H9 (cell line): ENCODE data around the gene MAML1. TPM values are rescaled to one million over a fixed set of nuclear protein-coding genes. Genes with fewer than 3 reads are reported as not detected.

Source experiments
- DNase-seq: peaks from one replicate; pipeline ENCODE4 v3.0.0-alpha.2; 2017
- H2AFZ ChIP-seq: one replicate; pipeline ENCODE4 v1.6.1; 2013; ENCODE audit warnings: mild to moderate bottlenecking, low read length, control low read depth, moderate library complexity
- H2AK5ac ChIP-seq: 2 replicates; pipeline ENCODE4 v1.6.1; 2013; ENCODE audit warnings: low read length, control low read depth, mixed read lengths; ENCODE audit not compliant: insufficient read length
- H2BK120ac ChIP-seq: one replicate; pipeline ENCODE4 v1.6.1; 2013; ENCODE audit warnings: low read depth, mild to moderate bottlenecking, low read length, control low read depth, inconsistent platforms; ENCODE audit not compliant: poor library complexity, severe bottlenecking
- H2BK12ac ChIP-seq: 2 replicates; pipeline ENCODE4 v1.6.1; 2013; ENCODE audit warnings: low read length, control low read depth, mixed read lengths, low read depth; ENCODE audit not compliant: insufficient read length
- H2BK15ac ChIP-seq: 2 replicates; pipeline ENCODE4 v1.6.1; 2013; ENCODE audit warnings: low read depth, low read length, control low read depth
- H2BK20ac ChIP-seq: one replicate; pipeline ENCODE4 v1.6.1; 2013; ENCODE audit warnings: low read depth, mild to moderate bottlenecking, low read length, control low read depth, inconsistent platforms; ENCODE audit not compliant: poor library complexity, severe bottlenecking
- H2BK5ac ChIP-seq: 2 replicates; pipeline ENCODE4 v1.6.1; 2013; ENCODE audit warnings: low read length, control low read depth, mixed read lengths; ENCODE audit not compliant: insufficient read length
- H3K14ac ChIP-seq: 2 replicates; pipeline ENCODE4 v1.6.1; 2013; ENCODE audit warnings: low read length, control low read depth; ENCODE audit not compliant: insufficient read depth
- H3K18ac ChIP-seq: 2 replicates; pipeline ENCODE4 v1.6.1; 2013; ENCODE audit warnings: low read depth, mild to moderate bottlenecking, mixed read lengths, low read length, control low read depth; ENCODE audit not compliant: insufficient read length
- H3K23ac ChIP-seq: 2 replicates; pipeline ENCODE4 v1.6.1; 2013; ENCODE audit warnings: low read length, control low read depth, mixed read lengths, low read depth; ENCODE audit not compliant: insufficient read length
- H3K23me2 ChIP-seq: 2 replicates; pipeline ENCODE4 v1.6.1; 2013; ENCODE audit warnings: low read depth, mild to moderate bottlenecking, mixed read lengths, low read length, control low read depth; ENCODE audit not compliant: insufficient read length, poor library complexity, severe bottlenecking
- H3K27ac ChIP-seq: 2 replicates; pipeline ENCODE4 v1.5.1; 2013; ENCODE audit warnings: low read length, control low read depth, mixed read lengths, low read depth; ENCODE audit not compliant: insufficient read length
- H3K27me3 ChIP-seq: 2 replicates; pipeline ENCODE4 v1.6.1; 2013; ENCODE audit warnings: low read length, control low read depth, inconsistent platforms; ENCODE audit not compliant: insufficient read depth
- H3K4ac ChIP-seq: 2 replicates; pipeline ENCODE4 v1.6.1; 2013; ENCODE audit warnings: low read depth, mild to moderate bottlenecking, control low read depth, inconsistent platforms, low read length, moderate library complexity
- H3K4me1 ChIP-seq: 2 replicates; pipeline ENCODE4 v1.6.1; 2013; ENCODE audit warnings: low read length, control low read depth, inconsistent platforms; ENCODE audit not compliant: insufficient read depth
- H3K4me2 ChIP-seq: 2 replicates; pipeline ENCODE4 v1.6.1; 2013; ENCODE audit warnings: low read length, control low read depth, mixed read lengths; ENCODE audit not compliant: insufficient read length, insufficient read depth
- H3K56ac ChIP-seq: 2 replicates; pipeline ENCODE4 v1.6.1; 2013; ENCODE audit warnings: low read depth, mild to moderate bottlenecking, mixed read lengths, low read length, control low read depth; ENCODE audit not compliant: insufficient read length
- H3K79me1 ChIP-seq: 2 replicates; pipeline ENCODE4 v1.6.1; 2013; ENCODE audit warnings: low read depth, mild to moderate bottlenecking, moderate library complexity, low read length, control low read depth, inconsistent platforms; ENCODE audit not compliant: insufficient read depth, poor library complexity, severe bottlenecking
- H3K79me2 ChIP-seq: 2 replicates; pipeline ENCODE4 v1.6.1; 2013; ENCODE audit warnings: low read length, control low read depth, inconsistent platforms; ENCODE audit not compliant: insufficient read depth
- H3K9ac ChIP-seq: 2 replicates; pipeline ENCODE4 v1.6.1; 2013; ENCODE audit warnings: low read length, control low read depth, mixed read lengths; ENCODE audit not compliant: insufficient read length; ENCODE audit errors: extremely low read depth
- H3K9me3 ChIP-seq: one replicate; pipeline ENCODE4 v1.6.1; 2013; ENCODE audit warnings: low read depth, low read length, inconsistent platforms; ENCODE audit not compliant: control insufficient read depth
- H3T11ph ChIP-seq: one replicate; pipeline ENCODE4 v1.6.1; 2013; ENCODE audit warnings: mild to moderate bottlenecking, low read length, control low read depth, inconsistent platforms
- H4K20me1 ChIP-seq: one replicate; pipeline ENCODE4 v1.6.1; 2013; ENCODE audit not compliant: control insufficient read depth, insufficient read length, insufficient read depth
- H4K5ac ChIP-seq: 2 replicates; pipeline ENCODE4 v1.6.1; 2013; ENCODE audit warnings: low read depth, mild to moderate bottlenecking, mixed read lengths, low read length, control low read depth; ENCODE audit not compliant: insufficient read length
- H4K8ac ChIP-seq: replicated peaks from 2 replicates; pipeline ENCODE4 v1.6.1; 2013; ENCODE audit warnings: low read length, control low read depth, mixed read lengths, low read depth; ENCODE audit not compliant: insufficient read length
- H4K91ac ChIP-seq: 2 replicates; pipeline ENCODE4 v1.6.1; 2013; ENCODE audit warnings: low read depth, mild to moderate bottlenecking, moderate library complexity, mixed read lengths, low read length, control low read depth; ENCODE audit not compliant: insufficient read length
- H3K27ac Mint-ChIP-seq, 3 experiments: 2 replicates in 2 of 3; 3 replicates in 1 of 3; pipeline ENCODE4 v1.8.0; 2020 to 2021; ENCODE audit warnings: mixed read lengths in 3 of 3, mild to moderate bottlenecking in 1 of 3, moderate library complexity in 1 of 3
- H3K27me3 Mint-ChIP-seq: 2 replicates; pipeline ENCODE4 v1.8.0; 2021; ENCODE audit warnings: low read depth, mild to moderate bottlenecking, moderate library complexity, mixed read lengths
- H3K36me3 Mint-ChIP-seq, 3 experiments: 2 replicates in 2 of 3; 3 replicates in 1 of 3; pipeline ENCODE4 v1.8.0; 2020 to 2021; ENCODE audit warnings: low read depth in 3 of 3, mixed read lengths in 3 of 3; ENCODE audit not compliant: insufficient read depth in 1 of 3
- H3K4me1 Mint-ChIP-seq, 2 experiments: 2 replicates each; pipeline ENCODE4 v1.8.0; 2020; ENCODE audit warnings: mixed read lengths in 2 of 2
- H3K4me3 Mint-ChIP-seq, 2 experiments: 2 replicates in 1 of 2; 3 replicates in 1 of 2; pipeline ENCODE4 v1.8.0; 2020 to 2021; ENCODE audit warnings: mild to moderate bottlenecking in 2 of 2, mixed read lengths in 2 of 2, moderate library complexity in 1 of 2
- H3K9me3 Mint-ChIP-seq, 2 experiments: 2 replicates in 1 of 2; 3 replicates in 1 of 2; pipeline ENCODE4 v1.8.0; 2020; ENCODE audit warnings: mild to moderate bottlenecking in 2 of 2, mixed read lengths in 2 of 2, moderate library complexity in 1 of 2
- WGBS: extraction: QIAGEN DNeasy Blood & Tissue Kit; methylation state at CpG from one replicate; pipeline ENCODE4 v1.1.7; 2013; ENCODE audit warnings: missing lambda C conversion rate, low lambda C conversion rate, mixed read lengths; ENCODE audit not compliant: insufficient read length; ENCODE audit errors: extremely low coverage; 5-methylcytosine and 5-hydroxymethylcytosine counted together
- total RNA-seq: library from RNA; stranded (reverse); gene quantifications from 2 replicates; pipeline ENCODE4 v1.2.1, GENCODE V29; 2021
- TF ChIP-seq, protein P1 (sequence below): fragments of 200-600 bp; sonication (generic); conservative IDR thresholded peaks from 3 replicates; pipeline ENCODE4 v1.8.0; 2021; ENCODE audit warnings: antibody characterized with exemption, mild to moderate bottlenecking

Gene MAML1
- total RNA-seq, 1 experiment from 2014 or later: 50.8 TPM

DNA sequence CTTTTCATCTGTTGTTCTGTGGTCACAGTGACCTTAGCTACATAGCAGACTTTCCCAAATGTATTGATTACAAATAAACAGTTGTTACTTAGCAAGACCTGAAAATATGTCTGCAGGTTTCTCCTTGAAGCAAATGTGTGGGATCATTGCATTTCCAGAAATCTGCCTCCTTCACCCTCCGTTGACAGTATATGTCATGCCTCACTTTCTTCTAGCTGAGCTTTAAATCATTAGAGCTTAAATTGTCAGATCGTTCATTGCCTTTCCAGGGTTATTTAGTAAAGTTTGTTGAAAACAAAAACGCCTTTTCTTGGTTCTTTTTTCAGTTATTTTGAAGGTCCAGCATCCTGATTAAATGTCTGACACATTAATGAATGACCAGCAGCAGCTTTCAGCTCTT lies 2.3 kb upstream of the MAML1 start:
- DNase-seq: no peak
- no peak overlapping the region for H4K91ac ChIP-seq
- H4K8ac ChIP-seq: no peak overlapping the region
- no peaks in the 10 kb centered on the region for H3K27me3 Mint-ChIP-seq
- no peak overlapping the region for H3K56ac ChIP-seq
- peak overlapping the region in 1 of 3 experiments; percentile 87; a peak in 2 of 7 replicates for H3K27ac Mint-ChIP-seq
- H3K79me2 ChIP-seq: peaks cover 14% of the 10 kb centered on the region; the same call in 1 of the 2 replicates
- H2BK12ac ChIP-seq: no peak overlapping the region
- H3K18ac ChIP-seq: no peak overlapping the region
- TF ChIP-seq, protein P1, sequence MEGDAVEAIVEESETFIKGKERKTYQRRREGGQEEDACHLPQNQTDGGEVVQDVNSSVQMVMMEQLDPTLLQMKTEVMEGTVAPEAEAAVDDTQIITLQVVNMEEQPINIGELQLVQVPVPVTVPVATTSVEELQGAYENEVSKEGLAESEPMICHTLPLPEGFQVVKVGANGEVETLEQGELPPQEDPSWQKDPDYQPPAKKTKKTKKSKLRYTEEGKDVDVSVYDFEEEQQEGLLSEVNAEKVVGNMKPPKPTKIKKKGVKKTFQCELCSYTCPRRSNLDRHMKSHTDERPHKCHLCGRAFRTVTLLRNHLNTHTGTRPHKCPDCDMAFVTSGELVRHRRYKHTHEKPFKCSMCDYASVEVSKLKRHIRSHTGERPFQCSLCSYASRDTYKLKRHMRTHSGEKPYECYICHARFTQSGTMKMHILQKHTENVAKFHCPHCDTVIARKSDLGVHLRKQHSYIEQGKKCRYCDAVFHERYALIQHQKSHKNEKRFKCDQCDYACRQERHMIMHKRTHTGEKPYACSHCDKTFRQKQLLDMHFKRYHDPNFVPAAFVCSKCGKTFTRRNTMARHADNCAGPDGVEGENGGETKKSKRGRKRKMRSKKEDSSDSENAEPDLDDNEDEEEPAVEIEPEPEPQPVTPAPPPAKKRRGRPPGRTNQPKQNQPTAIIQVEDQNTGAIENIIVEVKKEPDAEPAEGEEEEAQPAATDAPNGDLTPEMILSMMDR: no peak
- H4K20me1 ChIP-seq: no peaks in the 10 kb centered on the region
- no peak overlapping the region for H2BK15ac ChIP-seq
- no peaks in the 10 kb centered on the region for H3K79me1 ChIP-seq
- whole genome bisulfite sequencing: no CpG with 5 or more reads among the region's 3 CpGs
- no peak overlapping the region for H2BK120ac ChIP-seq
- no peak overlapping the region for H2BK5ac ChIP-seq
- H3K23ac ChIP-seq: no peak overlapping the region
- no peaks in the 10 kb centered on the region for H3K9me3 ChIP-seq
- no peak overlapping the region for H2AFZ ChIP-seq
- H3K9ac ChIP-seq: no peak overlapping the region
- no peak overlapping the region for H3K14ac ChIP-seq
- H2BK20ac ChIP-seq: no peak overlapping the region
- no peak overlapping the region for H3K4ac ChIP-seq
- no peaks in the 10 kb centered on the region for H3K9me3 Mint-ChIP-seq
- H3K4me1 Mint-ChIP-seq: peaks cover 11 to 18% of the 10 kb centered on the region in 2 experiments
- H4K5ac ChIP-seq: no peak overlapping the region
- H3K27ac ChIP-seq: no peak overlapping the region
- H3K4me1 ChIP-seq: no peaks in the 10 kb centered on the region
- no peaks in the 10 kb centered on the region for H3K27me3 ChIP-seq
- peaks cover 17 to 61% (median 42%) of the 10 kb centered on the region in 3 experiments; a peak in 6 of 7 replicates for H3K36me3 Mint-ChIP-seq
- no peak overlapping the region for H3K4me3 Mint-ChIP-seq
- H3K23me2 ChIP-seq: no peaks in the 10 kb centered on the region
- no peak overlapping the region for H3T11ph ChIP-seq
- H2AK5ac ChIP-seq: no peak overlapping the region
- no peak overlapping the region for H3K4me2 ChIP-seq
